Fibroblast of the conjunctiva (primary cell): Measurements from ENCODE around the gene EMC1.
"Not testable (repeated sequence)": the region's sequence is repeated elsewhere in the genome, so short reads cannot be mapped to it uniquely, and the experiment has no call there.

Experiments used
- DNase-seq: peaks from one replicate; pipeline ENCODE4 v3.0.0-alpha.2; 2010; ENCODE audit warnings: low read depth

The EMC1 gene

DNA sequence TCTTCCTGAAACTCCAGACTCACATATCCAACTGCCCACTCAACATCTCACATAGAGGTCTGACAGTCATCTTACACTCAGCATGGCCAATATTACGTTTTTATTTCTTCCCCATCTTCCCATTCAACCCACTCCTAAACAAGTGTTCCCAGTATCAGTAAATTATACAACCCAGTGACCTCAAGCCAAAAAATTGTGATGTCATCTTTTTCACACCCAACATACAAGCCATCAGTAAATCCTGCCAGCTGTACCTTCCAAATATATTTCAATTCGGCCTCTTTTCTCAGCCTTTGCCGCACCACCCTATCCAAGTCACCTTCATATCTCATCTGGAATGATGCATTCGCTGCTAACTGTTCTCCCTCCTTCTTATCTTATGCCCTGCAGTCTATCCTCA, 60.9 kb downstream of the EMC1 start:
- DNase-seq, result no peak

DNA sequence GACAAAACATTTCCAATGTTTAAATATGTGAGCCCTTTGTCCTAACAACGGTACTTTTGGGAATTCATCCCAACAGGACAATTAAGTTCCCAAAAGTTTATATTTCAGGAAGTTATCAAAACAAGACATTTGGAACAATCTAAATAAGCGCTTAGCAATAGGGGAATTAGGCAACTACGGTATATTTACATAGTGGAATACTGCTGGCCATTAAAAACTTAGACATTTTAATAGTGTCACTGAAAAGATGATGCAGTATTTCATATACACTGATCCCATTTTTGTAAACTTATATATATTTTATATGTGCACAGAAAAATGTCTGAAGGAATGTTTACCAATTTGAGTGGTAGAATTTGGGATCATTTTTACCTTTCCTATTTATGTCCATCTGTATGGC, 62.1 kb downstream of the EMC1 start:
- DNase-seq, result no peak

DNA sequence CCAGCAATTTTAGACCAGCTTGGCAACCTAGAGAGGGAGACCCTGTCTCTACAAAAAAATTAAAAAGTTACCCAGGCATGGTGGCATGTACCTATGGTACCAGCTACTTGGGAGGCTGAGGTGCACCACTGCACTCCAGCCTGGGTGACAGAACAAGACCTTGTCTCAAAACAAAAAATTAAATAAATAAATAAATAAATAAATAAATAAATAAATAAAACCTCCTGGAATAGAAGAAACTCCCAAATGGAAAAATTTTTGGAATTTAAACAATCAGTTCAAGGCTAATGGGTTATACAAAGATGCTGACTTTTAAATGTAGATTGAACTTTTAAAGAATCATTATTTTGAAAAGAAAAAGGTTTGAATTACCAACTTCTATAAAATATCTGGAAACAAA, 63.5 kb downstream of the EMC1 start:
- DNase-seq, result no peak

DNA sequence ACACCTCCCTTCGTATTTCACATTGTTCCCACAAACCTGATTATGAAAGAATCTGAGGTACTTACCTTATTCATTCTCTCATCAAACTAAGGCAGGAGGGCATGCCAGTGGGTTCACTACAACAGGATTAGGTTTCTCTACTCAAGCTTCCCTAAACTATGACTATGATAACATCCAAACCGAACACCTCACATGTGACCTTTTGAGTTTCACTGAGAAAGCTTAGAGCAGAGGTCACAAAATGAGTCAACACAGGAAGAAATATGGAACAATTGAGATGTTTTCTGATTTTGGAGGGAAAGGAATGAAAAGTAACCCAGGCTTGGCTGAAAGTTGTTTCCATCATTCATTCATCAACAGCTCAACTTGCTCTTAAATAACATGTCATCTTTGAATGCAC, 65.3 kb downstream of the EMC1 start:
- DNase-seq, result no peak

DNA sequence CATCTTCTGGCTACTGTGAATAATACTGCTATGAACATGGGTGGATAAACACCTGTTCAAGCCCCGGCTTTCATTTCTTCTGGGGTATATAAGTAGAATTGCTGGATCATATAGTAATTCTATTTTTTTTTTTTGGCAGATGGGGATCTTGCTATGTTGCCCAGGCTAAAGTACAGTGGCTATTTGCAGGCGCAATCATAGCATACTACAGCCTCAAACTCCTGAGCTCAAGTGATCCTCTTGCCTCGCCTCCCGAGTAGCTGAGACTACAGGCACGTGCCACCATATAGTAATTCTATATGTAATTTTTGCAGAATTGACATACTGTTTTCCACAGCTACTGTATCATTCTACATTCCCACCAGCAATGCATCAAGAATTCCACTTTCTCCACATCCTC, 69.1 kb downstream of the EMC1 start:
- DNase-seq, result no peak

DNA sequence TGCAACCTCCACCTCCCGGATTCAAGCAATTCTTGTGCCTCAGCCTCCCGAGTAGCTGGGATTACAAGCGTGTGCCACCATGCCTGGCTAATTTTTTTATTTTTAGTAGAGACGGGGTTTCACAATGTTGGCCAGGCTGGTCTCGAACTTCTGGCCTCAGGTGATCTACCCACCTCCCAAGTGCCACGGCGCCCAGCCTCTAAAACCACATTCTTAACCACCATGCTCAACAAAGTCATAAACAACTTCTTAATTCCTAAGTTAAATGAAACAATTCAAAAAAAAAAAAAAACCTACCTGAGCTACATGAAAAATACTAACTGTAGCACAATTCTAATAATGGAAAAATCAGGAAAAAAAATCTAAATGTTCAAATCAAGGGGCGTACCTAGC, 71.1 kb downstream of the EMC1 start:
- not testable (repeated sequence) for DNase-seq

DNA sequence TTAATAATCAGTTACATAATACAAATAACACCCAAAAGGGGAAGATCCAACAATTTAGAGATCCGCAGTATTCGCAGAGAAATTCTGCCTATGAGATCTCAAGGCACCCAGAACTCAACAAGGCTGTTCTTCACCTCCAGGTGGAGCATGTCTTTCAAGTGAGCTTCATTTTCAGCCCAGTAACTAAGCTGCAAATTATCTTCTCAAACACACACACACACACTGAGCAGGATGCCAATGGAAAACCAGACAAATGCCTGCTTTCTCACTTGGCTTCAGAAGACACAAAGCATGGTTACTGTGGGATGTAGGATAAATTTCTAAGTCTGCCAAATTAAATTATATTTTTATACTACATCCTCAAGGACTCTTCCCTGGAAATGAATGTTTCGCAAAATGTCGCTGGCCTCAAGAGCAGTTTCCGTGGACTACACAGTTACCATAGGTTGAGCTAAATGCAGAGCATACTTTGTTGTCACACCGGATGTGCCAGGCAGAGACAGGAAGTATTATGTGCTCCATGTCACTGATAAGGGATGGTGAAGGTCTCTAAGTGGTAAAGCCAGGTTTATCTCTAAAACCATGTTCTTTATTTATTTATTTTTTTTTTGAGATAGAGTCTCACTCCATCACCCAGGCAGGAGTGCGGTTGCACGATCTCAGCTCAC, 71.6 kb downstream of the EMC1 start:
- peak; percentile 10 for DNase-seq

DNA sequence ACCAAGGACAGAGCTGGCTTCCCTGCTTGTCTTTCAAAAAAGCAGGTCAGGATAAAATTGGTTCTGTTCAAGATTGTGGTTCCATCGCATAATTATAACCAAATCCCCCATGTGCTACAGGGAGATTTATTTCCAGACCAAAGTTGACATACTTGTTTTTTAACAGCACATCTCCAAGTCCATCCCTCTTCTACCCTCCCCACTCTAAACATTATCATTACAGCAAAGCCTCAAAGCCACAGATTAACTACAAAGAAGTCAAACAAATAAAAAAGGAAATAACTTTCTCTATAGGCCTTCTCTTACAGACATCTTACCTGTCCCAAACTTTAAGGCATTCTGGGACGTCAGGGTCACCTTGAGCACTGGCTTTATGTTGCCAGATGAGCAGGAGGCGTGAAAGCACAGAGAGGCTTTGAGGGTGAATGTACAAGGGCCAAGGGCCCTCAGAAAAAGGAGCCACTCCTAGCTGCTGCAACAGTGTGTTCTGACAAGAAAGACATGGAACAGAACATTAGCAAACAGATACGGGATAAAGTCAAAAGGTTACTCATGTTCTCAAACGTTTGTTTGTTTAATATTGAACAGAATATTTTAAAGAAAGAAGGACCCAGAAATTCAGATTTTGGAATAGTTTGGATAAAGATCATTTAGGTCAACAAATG, 72.5 kb downstream of the EMC1 start:
- no peak for DNase-seq

DNA sequence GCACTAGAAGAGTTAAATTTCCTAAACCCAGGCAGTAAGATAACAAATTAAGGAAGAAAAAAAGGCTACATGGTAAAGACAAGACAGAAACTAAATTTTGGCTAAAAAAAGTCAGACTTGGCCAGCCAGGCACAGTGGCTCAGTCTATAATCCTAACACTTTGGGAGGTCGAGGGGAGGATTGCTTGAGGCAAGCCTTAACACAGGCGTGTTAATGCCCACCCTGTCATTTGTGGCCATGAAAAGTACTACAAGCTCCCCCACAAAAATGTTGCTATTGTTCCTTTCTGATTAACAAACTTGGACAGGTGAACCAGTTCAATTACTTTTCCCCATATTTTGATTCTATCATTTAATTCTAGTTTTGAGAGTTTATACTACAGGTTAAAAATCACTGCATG, 73.5 kb downstream of the EMC1 start:
- DNase-seq, result no peak

DNA sequence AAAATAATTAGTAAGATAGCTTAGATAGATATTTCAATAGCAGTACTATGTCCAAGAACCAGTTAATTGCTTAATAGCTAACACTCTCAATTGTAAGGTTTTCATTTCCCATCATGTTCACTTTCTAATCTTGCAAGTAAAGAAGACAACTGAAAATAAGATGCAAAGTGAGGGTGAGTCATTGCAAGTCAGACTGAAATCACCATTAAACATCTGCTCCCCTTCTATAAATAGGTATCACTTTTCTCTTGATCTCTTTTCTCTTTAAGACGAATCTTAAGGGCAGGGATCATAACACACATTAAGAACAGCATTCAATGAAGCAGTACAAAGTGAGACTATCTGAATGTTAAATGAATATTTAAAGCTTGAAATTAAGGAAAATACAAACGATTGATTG, 81.7 kb downstream of the EMC1 start:
- DNase-seq, result no peak

DNA sequence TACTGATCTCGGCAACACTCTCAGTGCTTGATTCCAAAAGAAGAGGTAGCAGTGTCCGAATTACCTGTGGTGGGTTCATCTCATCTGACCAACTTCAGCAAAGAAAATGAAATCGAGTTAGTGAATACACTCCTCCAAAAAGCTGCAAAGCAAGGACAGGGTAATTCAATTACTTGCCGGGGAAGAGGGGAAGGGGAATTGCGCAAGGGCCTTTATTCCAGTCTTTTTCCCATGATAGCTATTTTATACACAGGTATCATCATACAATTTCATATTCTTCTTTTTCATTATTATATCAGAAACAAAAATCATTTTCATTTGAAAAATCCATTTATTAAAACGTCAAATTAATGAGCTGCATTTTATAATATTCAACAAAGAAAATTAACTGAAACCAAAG, 84.2 kb downstream of the EMC1 start:
- DNase-seq, result no peak

DNA sequence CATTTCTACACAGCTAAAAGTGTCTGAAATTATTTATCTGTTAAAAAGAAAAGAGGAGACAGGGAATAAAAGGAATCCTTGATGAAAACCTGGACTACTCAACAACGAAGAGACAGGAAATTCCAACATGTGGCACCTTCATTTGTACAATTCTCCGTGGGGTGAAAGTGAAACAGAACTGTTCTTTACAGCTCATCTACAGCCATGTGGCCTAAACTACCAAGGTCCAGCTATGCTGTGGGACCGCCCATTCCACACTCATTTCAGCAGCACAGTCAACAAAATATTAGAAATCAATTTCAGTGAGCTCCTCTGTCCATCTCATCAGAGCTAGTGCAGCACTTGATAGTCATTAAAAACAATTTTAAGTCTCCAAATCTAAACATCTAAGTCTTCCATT, 85.3 kb downstream of the EMC1 start:
- no peak for DNase-seq
